HCT116 (cell line): ENCODE measurements around the gene CHTOP. TPM values are rescaled to one million over a fixed set of nuclear protein-coding genes. Genes with fewer than 3 reads are reported as not detected.

ENCODE experiments used
- ATAC-seq: fragments of 200-7000 bp; cut with Tn5 transposase; 2 replicates; pipeline ENCODE4 v1.9.1; 2020; ENCODE audit warnings: mild to moderate bottlenecking, moderate library complexity
- BruUV-seq: library from RNA; stranded (reverse); fragments of 400-500 nt; replicated peaks from 2 replicates; lab custom pipeline; 2021; lab: Mats Ljungman, UMichigan
- CTCF ChIA-PET: fragments of 300-600 bp; sonication (Branson Sonifier 250); formaldehyde crosslinking; loops from one replicate; lab custom pipeline; 2021; ENCODE audit warnings: antibody characterized with exemption; lab: Charles Lee
- POLR2A ChIA-PET: fragments of 300-600, 350-600 bp; sonication (Branson Sonifier 250); formaldehyde crosslinking; loops from one replicate; lab custom pipeline; 2021; ENCODE audit warnings: antibody characterized with exemption; lab: Charles Lee
- RAD21 ChIA-PET, 2 experiments: fragments of 300-600 bp; sonication (Branson Sonifier 250); formaldehyde crosslinking; loops; one replicate each; lab custom pipeline; 2023; ENCODE audit warnings: low total read pairs in 2 of 2; ENCODE audit not compliant: uncharacterized antibody in 2 of 2, unreplicated experiment in 2 of 2, low non-redundant PET in 1 of 2; lab: Charles Lee
- DNase-seq: peaks from one replicate; pipeline ENCODE4 v3.0.0-alpha.2; 2010; ENCODE audit warnings: low read depth, low spot score
- H2AFZ ChIP-seq: fragments of 200-600 bp; shearing (Covaris generic), sonication (generic); 2 replicates; pipeline ENCODE4 v1.6.1; 2017; ENCODE audit warnings: low read depth, mixed run types, mixed read lengths, antibody characterized with exemption, low read length; ENCODE audit not compliant: poor library complexity, severe bottlenecking
- H3K27ac ChIP-seq: 2 replicates; pipeline ENCODE4 v1.5.1; 2012; ENCODE audit warnings: low read depth, low read length
- H3K27me3 ChIP-seq: fragments of 200-600 bp; sonication (generic); 2 replicates; pipeline ENCODE4 v1.6.1; 2016; ENCODE audit warnings: mixed run types, low read length, mixed read lengths; ENCODE audit not compliant: insufficient read depth
- H3K36me3 ChIP-seq, 2 experiments: fragments of 200-500 bp in 1 of 2; fragments of 200-600 bp in 1 of 2; sonication (Bioruptor generic) in 1 of 2; sonication (generic) in 1 of 2; 2 replicates each; pipeline versions ENCODE4 v1.5.1 to v1.6.1; 2014 to 2016; ENCODE audit warnings: low read length in 2 of 2, inconsistent platforms in 1 of 2, mixed read lengths in 1 of 2, mixed run types in 1 of 2; ENCODE audit not compliant: insufficient read depth in 2 of 2, control insufficient read depth in 1 of 2
- H3K4me1 ChIP-seq, 2 experiments: fragments of 200-600 bp in 1 of 2; sonication (generic) in 1 of 2; 2 replicates each; pipeline versions ENCODE4 v1.5.1 to v1.6.1; 2012 to 2017; ENCODE audit warnings: low read length in 2 of 2, inconsistent platforms in 1 of 2, mild to moderate bottlenecking in 1 of 2, mixed read lengths in 1 of 2, mixed run types in 1 of 2, moderate library complexity in 1 of 2; ENCODE audit not compliant: insufficient read depth in 2 of 2, control insufficient read depth in 1 of 2
- H3K4me2 ChIP-seq: fragments of 200-600 bp; sonication (generic); 2 replicates; pipeline ENCODE4 v1.6.1; 2017; ENCODE audit warnings: mixed run types, low read length, mixed read lengths
- H3K4me3 ChIP-seq, 2 experiments: fragments of 200-600 bp in 1 of 2; sonication (generic) in 1 of 2; replicated peaks in 1 of 2; 2 replicates each; pipeline ENCODE4 v1.5.1; 2011 to 2016; ENCODE audit warnings: low read length in 2 of 2, control low read depth in 1 of 2, low read depth in 1 of 2, mild to moderate bottlenecking in 1 of 2, mixed read lengths in 1 of 2, mixed run types in 1 of 2
- H3K79me2 ChIP-seq: fragments of 200-600 bp; sonication (generic); 2 replicates; pipeline ENCODE4 v1.6.1; 2017; ENCODE audit warnings: mild to moderate bottlenecking, mixed run types, low read length, moderate library complexity, mixed read lengths; ENCODE audit not compliant: insufficient read depth
- H3K9ac ChIP-seq: fragments of 200-600 bp; sonication (generic); 2 replicates; pipeline ENCODE4 v1.6.1; 2016; ENCODE audit warnings: low read length, mixed read lengths
- H3K9me2 ChIP-seq: fragments of 200-600 bp; sonication (generic), shearing (Covaris generic); 2 replicates; pipeline ENCODE4 v1.6.1; 2017; ENCODE audit warnings: mixed run types, mild to moderate bottlenecking, moderate library complexity; ENCODE audit not compliant: insufficient read depth
- H3K9me3 ChIP-seq, 2 experiments: fragments of 200-500 bp in 1 of 2; fragments of 200-600 bp in 1 of 2; sonication (Bioruptor generic) in 1 of 2; sonication (generic) in 1 of 2; 2 replicates each; pipeline ENCODE4 v1.6.1; 2014 to 2017; ENCODE audit warnings: low read length in 2 of 2, mixed read lengths in 2 of 2, inconsistent platforms in 1 of 2, low read depth in 1 of 2, mild to moderate bottlenecking in 1 of 2, mixed run types in 1 of 2, moderate library complexity in 1 of 2; ENCODE audit not compliant: control insufficient read depth in 1 of 2, insufficient read depth in 1 of 2
- H4K20me1 ChIP-seq: fragments of 200-600 bp; sonication (generic), shearing (Covaris generic); 2 replicates; pipeline ENCODE4 v1.6.1; 2017; ENCODE audit warnings: mixed run types, mild to moderate bottlenecking, moderate library complexity; ENCODE audit not compliant: insufficient read depth
- CTCF ChIP-seq, 3 experiments: fragments of 200-600 bp in 1 of 3; sonication (generic) in 1 of 3; IDR thresholded peaks in 2 of 3; conservative IDR thresholded peaks in 1 of 3; 2 replicates each; pipeline ENCODE4 v1.5.1; 2012 to 2017; ENCODE audit warnings: low read depth in 2 of 3, low read length in 2 of 3, antibody characterized with exemption in 1 of 3, borderline replicate concordance in 1 of 3, control low read depth in 1 of 3, mild to moderate bottlenecking in 1 of 3, mixed read lengths in 1 of 3, mixed run types in 1 of 3, moderate library complexity in 1 of 3; ENCODE audit not compliant: insufficient read depth in 1 of 3
- EZH2phosphoT487 ChIP-seq: fragments of 200-600 bp; IDR thresholded peaks from 2 replicates; pipeline ENCODE4 v1.6.1; 2018; ENCODE audit warnings: antibody characterized with exemption, borderline replicate concordance
- POLR2A ChIP-seq: IDR thresholded peaks from 2 replicates; pipeline ENCODE4 v1.7.0; 2011; ENCODE audit warnings: borderline replicate concordance; ENCODE audit not compliant: insufficient read depth, insufficient read length; ENCODE audit errors: extremely low read depth
- SP1 ChIP-seq: IDR thresholded peaks from 2 replicates; pipeline ENCODE4 v1.6.1; 2012; ENCODE audit warnings: low read depth
- SRF ChIP-seq: IDR thresholded peaks from 2 replicates; pipeline ENCODE4 v1.6.1; 2012; ENCODE audit warnings: low read depth
- TCF7L2 ChIP-seq: IDR thresholded peaks from 2 replicates; pipeline ENCODE4 v1.7.0; 2011; ENCODE audit warnings: borderline replicate concordance, inconsistent platforms; ENCODE audit not compliant: insufficient read depth, insufficient read length; ENCODE audit errors: extremely low read depth
- YY1 ChIP-seq: IDR thresholded peaks from 2 replicates; pipeline ENCODE4 v1.6.1; 2011; ENCODE audit warnings: low read length, low read depth, moderate library complexity, mild to moderate bottlenecking; ENCODE audit not compliant: insufficient replicate concordance; ENCODE audit errors: extremely low read depth
- ZNF274 ChIP-seq: fragments of 200-500 bp; sonication (Bioruptor generic); IDR thresholded peaks from 2 replicates; pipeline ENCODE4 v1.6.1; 2014; ENCODE audit warnings: mild to moderate bottlenecking, low read depth, low read length, inconsistent platforms
- intact Hi-C: fragments of 100-400 bp; cut with micrococcal nuclease; formaldehyde crosslinking; loops from 2 replicates; pipeline ENCODE4 v1.10.0; 2022
- total RNA-seq: library from RNA; stranded (reverse); gene quantifications from one replicate; pipeline ENCODE4 v1.2.1, GENCODE V29; 2021; ENCODE audit not compliant: unreplicated experiment

CHTOP gene
- total RNA-seq, 1 experiment from 2014 or later = 110 TPM

- Histone ChIP-seq H4K20me1 (no peaks in the 10 kb centered on the region), H3K27ac (no peak overlapping the region), H3K4me3 (no peak overlapping the region), H3K9ac (no peak overlapping the region), H3K36me3 (no peaks in the 10 kb centered on the region), H3K4me1 (peaks cover 0 to 10% of the 10 kb centered on the region in 2 experiments; a peak in 2 of 4 replicates), H3K79me2 (no peaks in the 10 kb centered on the region), H3K9me3 (no peaks in the 10 kb centered on the region), H3K9me2 (no peaks in the 10 kb centered on the region), H3K4me2 (no peak overlapping the region), H3K27me3 (no peaks in the 10 kb centered on the region), H2AFZ (no peak overlapping the region)
- DNase-seq (no peak), ATAC-seq (no peak)
- TF ChIP-seq YY1 (no peak), POLR2A (no peak), SRF (no peak), CTCF (IDR thresholded peaks at IDR 0.05 in 2 of 3, conservative IDR thresholded peaks at IDR 0.05 in 1 of 3; ENCODE audit: borderline replicate concordance in 1 of 3, insufficient read depth in 1 of 3, low read depth in 2 of 3, low read length in 2 of 3) (no peak), SP1 (no peak), TCF7L2 (no peak), ZNF274 (no peak), EZH2phosphoT487 (no peak)
- POLR2A ChIA-PET = interaction anchor here (2.3 kb wide), 1 partner anchor 24 kb away, joined by 7 read pairs; the partner anchor contains the start of genes S100A1 and S100A13
- intact Hi-C loops = no loop called here
- BruUV-seq = no TSS peak
- RAD21 ChIA-PET = no interaction called here
- CTCF ChIA-PET = no interaction called here
These were observed 17.9 kb downstream of the CHTOP start for GRCh38 chr1:153651771-153652170.
